KMS-11 (cell line): ENCODE measurements around the gene HOXD10.
A peak's percentile ranks its signal among the peaks of the same experiment; 100 is the strongest.

Experiments used
- H2AFZ ChIP-seq: fragments of 200-600 bp; sonication (generic); 2 replicates; pipeline ENCODE4 v1.6.1; 2016; ENCODE audit warnings: antibody characterized with exemption, mixed run types, low read depth
- H3K27ac ChIP-seq: fragments of 200-600 bp; sonication (generic); 2 replicates; pipeline ENCODE4 v1.6.1; 2016; ENCODE audit warnings: mild to moderate bottlenecking, mixed run types
- H3K27me3 ChIP-seq: fragments of 200-600 bp; sonication (generic); 2 replicates; pipeline ENCODE4 v1.6.1; 2017; ENCODE audit warnings: mild to moderate bottlenecking, low read depth, mixed run types, moderate library complexity; ENCODE audit not compliant: insufficient read depth
- H3K36me3 ChIP-seq: fragments of 200-600 bp; sonication (generic); 2 replicates; pipeline ENCODE4 v1.6.1; 2017; ENCODE audit warnings: mild to moderate bottlenecking, mixed run types; ENCODE audit not compliant: insufficient read depth
- H3K4me1 ChIP-seq: fragments of 200-600 bp; sonication (generic); 2 replicates; pipeline ENCODE4 v1.6.1; 2016; ENCODE audit warnings: mild to moderate bottlenecking, low read depth, mixed run types; ENCODE audit not compliant: poor library complexity, severe bottlenecking
- H3K4me2 ChIP-seq: fragments of 200-600 bp; sonication (generic); 2 replicates; pipeline ENCODE4 v1.7.0; 2016; ENCODE audit warnings: mild to moderate bottlenecking, mixed run types
- H3K4me3 ChIP-seq: fragments of 200-600 bp; sonication (generic); IDR thresholded peaks from 2 replicates; pipeline ENCODE4 v1.6.1; 2017; ENCODE audit warnings: low read depth, low read length, mixed read lengths; ENCODE audit not compliant: insufficient read depth
- H3K79me2 ChIP-seq: fragments of 200-600 bp; sonication (generic); 2 replicates; pipeline ENCODE4 v1.6.1; 2016; ENCODE audit warnings: low read depth, mixed run types; ENCODE audit not compliant: insufficient read depth
- H3K9ac ChIP-seq: fragments of 200-600 bp; sonication (generic); 2 replicates; pipeline ENCODE4 v1.6.1; 2016; ENCODE audit warnings: mild to moderate bottlenecking, mixed run types
- H4K20me1 ChIP-seq: fragments of 200-600 bp; sonication (generic); 2 replicates; pipeline ENCODE4 v1.6.1; 2016; ENCODE audit warnings: mild to moderate bottlenecking, mixed run types; ENCODE audit not compliant: insufficient read depth
- TF ChIP-seq, protein P1 (sequence below): fragments of 200-600 bp; sonication (generic); conservative IDR thresholded peaks from 2 replicates; pipeline ENCODE4 v1.6.1; 2017; ENCODE audit warnings: low read depth, mild to moderate bottlenecking, antibody characterized with exemption, low read length, moderate library complexity, mixed read lengths

The HOXD10 gene

DNA sequence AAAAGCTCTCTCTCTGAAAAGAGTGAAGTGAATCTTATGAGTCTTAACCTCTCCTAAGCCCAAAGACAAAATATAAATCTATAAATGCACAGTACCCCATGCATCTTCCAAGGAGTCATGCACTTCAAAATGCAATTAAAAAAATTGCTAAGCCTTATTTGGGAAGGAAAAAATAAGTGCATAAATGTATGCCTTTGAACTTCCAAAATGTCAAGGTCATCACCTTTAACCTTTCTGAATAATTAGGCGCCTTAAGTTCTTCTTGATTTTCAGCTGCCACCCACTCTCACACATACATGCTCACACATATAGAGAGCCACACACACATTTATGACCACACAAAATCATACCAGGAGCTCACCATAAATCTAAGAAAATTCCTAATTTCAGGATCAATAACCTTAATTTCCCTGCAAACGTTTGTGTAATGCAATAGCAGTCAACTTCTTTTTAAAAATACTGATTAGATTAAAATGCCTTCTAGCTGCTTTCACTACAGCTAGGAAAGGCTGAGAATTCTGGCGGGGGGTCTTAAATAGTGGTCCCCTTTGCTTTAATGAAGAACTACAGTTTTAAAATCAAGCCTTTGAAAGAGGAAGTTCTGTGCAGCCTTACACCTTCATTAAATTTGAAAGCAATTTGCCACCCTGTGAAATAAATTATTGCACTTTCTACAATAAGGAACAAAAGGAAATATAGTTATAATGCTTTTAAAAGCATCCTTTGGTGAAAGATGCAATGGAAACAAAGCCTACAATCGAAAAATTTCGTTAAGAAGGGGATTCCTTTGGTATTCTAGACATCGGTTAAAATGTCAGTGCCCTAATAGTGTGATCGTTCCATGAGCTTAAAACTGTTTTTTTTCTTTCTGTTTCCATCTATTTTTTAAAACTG, 5.9 kb upstream of the HOXD10 start:
- no peaks in the 10 kb centered on the region for H3K79me2 ChIP-seq
- no peak overlapping the region for H3K4me3 ChIP-seq
- no peaks in the 10 kb centered on the region for H3K4me1 ChIP-seq
- no peak overlapping the region for H2AFZ ChIP-seq
- no peaks in the 10 kb centered on the region for H3K36me3 ChIP-seq
- H3K27me3 ChIP-seq, result no peaks in the 10 kb centered on the region
- TF ChIP-seq, protein P1, sequence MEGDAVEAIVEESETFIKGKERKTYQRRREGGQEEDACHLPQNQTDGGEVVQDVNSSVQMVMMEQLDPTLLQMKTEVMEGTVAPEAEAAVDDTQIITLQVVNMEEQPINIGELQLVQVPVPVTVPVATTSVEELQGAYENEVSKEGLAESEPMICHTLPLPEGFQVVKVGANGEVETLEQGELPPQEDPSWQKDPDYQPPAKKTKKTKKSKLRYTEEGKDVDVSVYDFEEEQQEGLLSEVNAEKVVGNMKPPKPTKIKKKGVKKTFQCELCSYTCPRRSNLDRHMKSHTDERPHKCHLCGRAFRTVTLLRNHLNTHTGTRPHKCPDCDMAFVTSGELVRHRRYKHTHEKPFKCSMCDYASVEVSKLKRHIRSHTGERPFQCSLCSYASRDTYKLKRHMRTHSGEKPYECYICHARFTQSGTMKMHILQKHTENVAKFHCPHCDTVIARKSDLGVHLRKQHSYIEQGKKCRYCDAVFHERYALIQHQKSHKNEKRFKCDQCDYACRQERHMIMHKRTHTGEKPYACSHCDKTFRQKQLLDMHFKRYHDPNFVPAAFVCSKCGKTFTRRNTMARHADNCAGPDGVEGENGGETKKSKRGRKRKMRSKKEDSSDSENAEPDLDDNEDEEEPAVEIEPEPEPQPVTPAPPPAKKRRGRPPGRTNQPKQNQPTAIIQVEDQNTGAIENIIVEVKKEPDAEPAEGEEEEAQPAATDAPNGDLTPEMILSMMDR, result no peak
- H4K20me1 ChIP-seq, result no peaks in the 10 kb centered on the region
- H3K9ac ChIP-seq, result no peak overlapping the region
- no peak overlapping the region for H3K4me2 ChIP-seq
- H3K27ac ChIP-seq, result no peak overlapping the region

DNA sequence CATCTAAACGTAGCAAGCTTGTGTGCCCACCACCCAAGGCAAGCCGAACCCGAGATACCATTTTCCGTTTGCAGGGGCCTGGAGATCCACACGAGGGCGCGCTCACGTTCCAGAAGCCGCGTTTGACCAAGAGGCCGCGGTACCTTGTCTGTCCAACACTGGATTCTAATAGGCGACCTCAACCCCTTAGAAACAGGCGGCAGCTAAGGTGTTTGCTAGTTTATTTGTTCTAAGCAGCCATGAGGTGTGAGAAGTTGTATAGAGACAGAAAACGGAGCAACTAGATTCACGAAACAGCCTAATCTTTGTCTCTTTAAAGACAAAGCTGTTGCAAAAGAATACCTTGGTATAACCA, 5.3 kb upstream of the HOXD10 start:
- Histone ChIP-seq H3K79me2 (no peaks in the 10 kb centered on the region), H3K27me3 (no peaks in the 10 kb centered on the region), H3K9ac (no peak overlapping the region), H2AFZ (no peak overlapping the region), H3K27ac (no peak overlapping the region), H4K20me1 (no peaks in the 10 kb centered on the region), H3K4me1 (no peaks in the 10 kb centered on the region), H3K36me3 (no peaks in the 10 kb centered on the region), H3K4me2 (no peak overlapping the region), H3K4me3 (no peak overlapping the region)
- TF ChIP-seq, protein P1, result peak; percentile 68

DNA sequence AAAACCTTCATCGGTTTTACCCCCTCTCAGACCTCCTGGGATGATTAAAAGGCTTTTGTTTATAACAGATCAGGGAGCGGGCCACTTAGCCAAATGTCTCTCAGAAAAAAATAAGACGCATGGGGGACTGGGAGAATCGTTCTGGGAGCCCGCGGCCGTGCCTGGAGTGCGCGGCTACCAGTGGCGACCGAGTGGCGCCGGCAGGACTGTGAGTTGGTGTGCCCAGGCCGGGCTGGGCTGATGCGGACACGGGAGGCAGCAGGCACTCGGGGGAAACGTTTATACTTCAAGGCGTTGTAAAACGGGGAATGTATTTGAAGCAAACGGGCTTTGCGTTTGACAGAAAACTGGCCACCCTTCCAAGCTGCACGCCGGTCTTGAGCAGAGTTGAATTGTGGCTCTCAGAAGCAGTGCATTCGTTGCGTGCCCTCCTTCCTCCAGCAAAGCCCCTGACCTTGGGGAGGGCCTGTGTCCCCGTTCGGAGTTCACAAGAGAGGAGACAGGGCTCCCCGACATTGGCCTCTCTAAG, 4.7 kb upstream of the HOXD10 start:
- no peak overlapping the region for H3K27ac ChIP-seq
- no peak overlapping the region for H3K4me3 ChIP-seq
- H3K9ac ChIP-seq, result no peak overlapping the region
- H3K4me2 ChIP-seq, result no peak overlapping the region
- no peaks in the 10 kb centered on the region for H4K20me1 ChIP-seq
- H3K4me1 ChIP-seq, result no peaks in the 10 kb centered on the region
- H3K27me3 ChIP-seq, result no peaks in the 10 kb centered on the region
- H2AFZ ChIP-seq, result no peak overlapping the region
- H3K79me2 ChIP-seq, result no peaks in the 10 kb centered on the region
- TF ChIP-seq, protein P1, result no peak
- H3K36me3 ChIP-seq, result no peaks in the 10 kb centered on the region

DNA sequence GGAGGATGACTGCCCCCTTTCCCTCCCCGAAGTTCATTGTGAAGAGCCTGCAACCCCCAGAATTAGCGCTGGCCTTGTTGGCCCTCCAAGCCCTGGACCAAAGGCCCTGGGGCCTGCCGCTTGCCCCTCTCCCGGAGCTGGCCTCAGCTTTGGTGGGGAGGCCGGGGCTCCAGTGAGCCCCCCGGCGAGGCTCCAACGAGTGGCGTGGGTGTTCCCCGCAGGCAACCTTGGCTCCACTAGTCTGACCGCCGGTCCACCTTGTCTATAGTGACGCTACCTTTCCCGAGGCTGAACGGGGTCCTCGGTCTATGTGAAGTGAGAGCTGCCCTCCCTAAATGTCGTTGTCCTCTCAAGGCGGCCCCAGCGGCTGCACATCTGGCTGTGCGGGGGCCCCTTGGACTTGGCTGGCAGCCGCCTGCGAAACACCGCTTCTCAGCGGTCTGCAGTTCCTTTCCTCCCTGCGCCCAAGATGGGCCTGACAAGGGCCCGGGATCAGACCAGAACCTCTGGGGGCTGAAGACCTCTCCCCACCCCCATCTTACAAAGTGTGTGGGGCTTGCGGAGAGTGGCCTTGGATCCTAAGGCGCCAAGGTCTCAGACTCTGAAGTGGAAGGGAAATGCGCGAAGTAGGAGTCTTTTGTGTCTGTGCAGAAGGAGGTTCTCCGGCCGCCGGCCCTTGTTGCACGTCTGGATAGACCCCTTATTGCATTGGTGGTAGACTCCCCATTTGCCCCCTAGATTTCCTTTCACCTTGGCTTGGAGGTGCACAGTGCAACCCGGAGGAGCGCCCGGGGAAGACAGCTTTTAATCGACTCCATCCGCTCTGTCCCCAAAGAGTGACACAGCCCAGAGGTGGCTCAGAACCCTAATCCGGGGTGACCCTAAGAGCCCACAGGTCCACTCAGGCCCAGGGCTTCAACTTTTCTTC, 3.9 kb upstream of the HOXD10 start:
- Histone ChIP-seq H3K27ac (no peak overlapping the region), H3K4me3 (no peak overlapping the region), H4K20me1 (no peaks in the 10 kb centered on the region), H3K79me2 (no peaks in the 10 kb centered on the region), H2AFZ (no peak overlapping the region), H3K9ac (no peak overlapping the region), H3K27me3 (no peaks in the 10 kb centered on the region), H3K4me2 (no peak overlapping the region), H3K36me3 (no peaks in the 10 kb centered on the region), H3K4me1 (no peaks in the 10 kb centered on the region)
- TF ChIP-seq, protein P1, result no peak
